PC-3 (cell line): ENCODE data around the gene MAPKBP1.

Experiments used
- EZH2phosphoT487 ChIP-seq: fragments of 300-600 bp; sonication (generic); IDR thresholded peaks from 2 replicates; pipeline ENCODE4 v1.6.1; 2018; ENCODE audit warnings: mild to moderate bottlenecking, antibody characterized with exemption, low read length, borderline replicate concordance
- TF ChIP-seq, protein P1 (sequence below): fragments of 300-600 bp; sonication (generic); conservative IDR thresholded peaks from 2 replicates; pipeline ENCODE4 v1.5.1; 2017; ENCODE audit warnings: antibody characterized with exemption, low read depth, mild to moderate bottlenecking, low read length

DNA sequence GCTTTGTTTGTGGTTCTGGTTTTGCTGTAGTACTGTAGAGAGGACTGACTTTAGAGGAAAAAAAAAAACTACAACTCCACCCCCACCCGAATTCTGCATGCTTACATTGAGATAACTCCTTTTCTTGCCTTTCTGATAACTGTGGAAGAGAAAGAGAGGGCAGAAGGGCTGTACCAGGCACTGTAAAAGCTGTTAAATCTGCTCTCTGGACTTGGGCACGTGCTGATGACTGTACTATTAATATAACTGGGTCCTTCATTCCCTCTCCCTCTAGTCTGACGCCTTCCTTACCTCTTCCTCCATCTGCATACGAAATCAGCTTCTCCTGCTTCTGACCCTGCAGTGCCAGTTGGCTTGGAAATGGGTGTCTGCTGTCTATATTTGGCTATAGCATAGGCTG lies 15.0 kb downstream of the MAPKBP1 start:
- TF ChIP-seq, protein P1, sequence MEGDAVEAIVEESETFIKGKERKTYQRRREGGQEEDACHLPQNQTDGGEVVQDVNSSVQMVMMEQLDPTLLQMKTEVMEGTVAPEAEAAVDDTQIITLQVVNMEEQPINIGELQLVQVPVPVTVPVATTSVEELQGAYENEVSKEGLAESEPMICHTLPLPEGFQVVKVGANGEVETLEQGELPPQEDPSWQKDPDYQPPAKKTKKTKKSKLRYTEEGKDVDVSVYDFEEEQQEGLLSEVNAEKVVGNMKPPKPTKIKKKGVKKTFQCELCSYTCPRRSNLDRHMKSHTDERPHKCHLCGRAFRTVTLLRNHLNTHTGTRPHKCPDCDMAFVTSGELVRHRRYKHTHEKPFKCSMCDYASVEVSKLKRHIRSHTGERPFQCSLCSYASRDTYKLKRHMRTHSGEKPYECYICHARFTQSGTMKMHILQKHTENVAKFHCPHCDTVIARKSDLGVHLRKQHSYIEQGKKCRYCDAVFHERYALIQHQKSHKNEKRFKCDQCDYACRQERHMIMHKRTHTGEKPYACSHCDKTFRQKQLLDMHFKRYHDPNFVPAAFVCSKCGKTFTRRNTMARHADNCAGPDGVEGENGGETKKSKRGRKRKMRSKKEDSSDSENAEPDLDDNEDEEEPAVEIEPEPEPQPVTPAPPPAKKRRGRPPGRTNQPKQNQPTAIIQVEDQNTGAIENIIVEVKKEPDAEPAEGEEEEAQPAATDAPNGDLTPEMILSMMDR = no peak
- TF ChIP-seq EZH2phosphoT487 = no peak
